ENCODE measurements around the gene BMPR1B. TPM values are rescaled to one million over a fixed set of nuclear protein-coding genes. Genes with fewer than 3 reads are reported as not detected.

BMPR1B gene
- total RNA-seq, 1 donor, result under 0.01 TPM

DNA sequence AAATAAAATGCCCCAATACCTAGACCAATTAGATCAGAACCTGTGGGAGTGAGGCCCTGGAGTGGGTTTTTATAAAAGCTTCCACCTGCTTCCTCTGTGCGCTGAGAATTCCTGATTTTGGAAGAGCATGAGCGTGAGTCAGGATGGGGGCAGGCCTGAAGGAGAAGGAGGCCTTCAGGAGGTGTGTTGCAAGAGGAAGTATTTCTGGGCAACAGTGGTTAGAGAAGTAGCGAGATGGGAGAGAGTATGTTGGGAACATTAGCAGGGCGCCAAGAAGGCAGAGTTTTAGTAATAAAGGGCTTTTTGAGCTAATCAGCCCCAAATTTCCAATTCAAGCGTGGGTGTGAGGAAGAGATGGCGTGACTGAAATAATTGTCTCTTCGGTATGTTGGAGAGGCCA is 441.2 kb downstream of the BMPR1B start:
- Histone ChIP-seq H3K27me3 (ENCODE audit: insufficient read depth, low read length) (no peaks in the 10 kb centered on the region), H3K9me3 (ENCODE audit: low read depth, low read length) (no peaks in the 10 kb centered on the region), H3K4me3 (ENCODE audit: low read length) (no peak overlapping the region), H3K4me1 (ENCODE audit: insufficient read depth, low read length) (peaks cover 5% of the 10 kb centered on the region)

DNA sequence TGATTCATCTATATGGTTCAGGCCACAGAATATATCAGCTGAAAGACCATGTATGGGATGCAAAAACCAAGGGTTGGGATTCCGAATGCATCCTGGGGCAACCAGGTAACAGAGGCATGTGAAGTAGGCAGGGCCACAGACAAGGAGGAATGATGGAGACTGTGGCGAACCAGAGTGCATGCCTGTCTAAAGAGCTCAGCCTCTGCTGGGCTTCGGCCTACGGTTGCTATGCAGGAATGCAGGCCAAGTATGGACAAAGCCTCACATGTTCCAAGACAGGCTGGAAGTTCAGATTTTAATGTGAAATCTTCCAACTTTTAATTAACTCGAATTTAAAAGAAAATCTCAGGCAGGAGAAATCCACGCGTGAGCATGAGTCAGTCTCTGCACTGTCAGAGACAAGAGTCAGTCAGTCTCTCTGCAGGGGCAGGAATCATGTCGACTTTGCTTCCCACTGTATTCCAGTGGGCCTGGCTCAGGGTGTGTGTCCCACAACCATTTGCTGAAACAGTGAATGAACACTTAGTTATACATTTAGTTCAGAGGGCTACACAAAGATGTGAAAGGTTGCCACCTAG is 446.6 kb downstream of the BMPR1B start:
- H3K27me3 ChIP-seq (ENCODE audit: insufficient read depth, low read length), result no peaks in the 10 kb centered on the region
- H3K4me1 ChIP-seq (ENCODE audit: insufficient read depth, low read length), result no peaks in the 10 kb centered on the region
- no peaks in the 10 kb centered on the region for H3K9me3 ChIP-seq (ENCODE audit: low read depth, low read length)
- no peak overlapping the region for H3K4me3 ChIP-seq (ENCODE audit: low read length)

DNA sequence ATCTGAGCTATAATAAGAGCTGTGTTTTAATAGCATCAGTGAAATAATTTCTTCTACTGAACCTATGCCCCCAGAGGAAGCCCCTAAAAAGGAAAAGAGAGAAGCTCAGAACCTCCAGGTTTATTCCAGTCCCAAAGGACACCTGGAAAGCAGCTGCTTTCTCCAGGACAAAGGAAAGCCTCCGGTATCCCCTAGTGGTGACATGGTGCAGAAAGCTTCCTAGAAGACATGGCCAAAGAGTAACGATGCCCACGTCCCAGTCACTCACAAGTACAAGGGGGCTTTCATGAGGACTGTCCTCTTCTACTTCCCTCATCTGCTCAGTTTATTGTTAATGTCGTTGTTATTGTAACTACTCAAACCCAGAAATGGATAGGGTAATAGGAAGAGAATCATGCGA is 447.1 kb downstream of the BMPR1B start:
- no peak overlapping the region for H3K4me3 ChIP-seq (ENCODE audit: low read length)
- no peaks in the 10 kb centered on the region for H3K4me1 ChIP-seq (ENCODE audit: insufficient read depth, low read length)
- H3K9me3 ChIP-seq (ENCODE audit: low read depth, low read length), result no peaks in the 10 kb centered on the region
- H3K27me3 ChIP-seq (ENCODE audit: insufficient read depth, low read length), result no peaks in the 10 kb centered on the region
